ENCODE results near the gene NUP210L. TPM values are rescaled to one million over a fixed set of nuclear protein-coding genes. Genes with fewer than 3 reads are reported as not detected.
A peak's percentile ranks its signal among the peaks of the same experiment; 100 is the strongest.

NUP210L gene
- total RNA-seq = under 1 TPM; 0.10 to 0.60 (median 0.31) TPM

- no peak within 1 kb of the TSS for H3K27ac ChIP-seq
- in situ Hi-C loops (cut with MboI; ENCODE audit: low pct_unique_long_range_greater_than_20kb in 2 of 9, low sequenced_read_pairs in 9 of 9, unreplicated experiment in 9 of 9) = no loop called here
- peaks cover 0 to 3% of the 10 kb centered on the region in 2 donors for H3K4me1 ChIP-seq (replicated peaks in 1 of 2)
- peak in 3 of 8 experiments; percentile 13 to 29 (median 16) for ATAC-seq (replicated peaks in 6 of 8)
- H3K4me3 ChIP-seq = no peak within 1 kb of the TSS
- WGBS, 10 experiments = 33 to 95% (median 91%) methylated on average over 1 to 15 of the region's 29 CpGs; no CpG with 5 or more reads in 3 of the 10 experiments
Measured at GRCh38 chr1:154154534-154155191, at the start of gene NUP210L. TSS of gene NUP210L (minus strand) at chr1:154155073.

DNA sequence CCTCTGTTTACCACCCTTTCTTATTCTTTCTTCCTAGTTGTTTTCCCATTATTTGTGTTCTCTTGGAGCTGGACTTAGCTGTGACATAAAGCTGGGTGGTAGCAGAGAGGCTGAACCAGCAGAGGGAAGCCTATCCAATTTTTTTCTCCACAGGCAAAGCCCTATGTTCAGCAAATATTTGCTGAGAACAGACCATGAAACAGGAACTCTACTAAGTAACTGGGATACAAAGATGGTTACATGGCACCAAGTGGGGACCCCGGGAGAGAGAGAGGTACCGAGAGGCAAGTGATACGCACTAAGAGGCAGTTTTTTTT, 44.6 kb upstream of the NUP210L start:
- in situ Hi-C loops (cut with MboI; ENCODE audit: low pct_unique_long_range_greater_than_20kb in 2 of 9, low sequenced_read_pairs in 9 of 9, unreplicated experiment in 9 of 9) = no loop called here

DNA sequence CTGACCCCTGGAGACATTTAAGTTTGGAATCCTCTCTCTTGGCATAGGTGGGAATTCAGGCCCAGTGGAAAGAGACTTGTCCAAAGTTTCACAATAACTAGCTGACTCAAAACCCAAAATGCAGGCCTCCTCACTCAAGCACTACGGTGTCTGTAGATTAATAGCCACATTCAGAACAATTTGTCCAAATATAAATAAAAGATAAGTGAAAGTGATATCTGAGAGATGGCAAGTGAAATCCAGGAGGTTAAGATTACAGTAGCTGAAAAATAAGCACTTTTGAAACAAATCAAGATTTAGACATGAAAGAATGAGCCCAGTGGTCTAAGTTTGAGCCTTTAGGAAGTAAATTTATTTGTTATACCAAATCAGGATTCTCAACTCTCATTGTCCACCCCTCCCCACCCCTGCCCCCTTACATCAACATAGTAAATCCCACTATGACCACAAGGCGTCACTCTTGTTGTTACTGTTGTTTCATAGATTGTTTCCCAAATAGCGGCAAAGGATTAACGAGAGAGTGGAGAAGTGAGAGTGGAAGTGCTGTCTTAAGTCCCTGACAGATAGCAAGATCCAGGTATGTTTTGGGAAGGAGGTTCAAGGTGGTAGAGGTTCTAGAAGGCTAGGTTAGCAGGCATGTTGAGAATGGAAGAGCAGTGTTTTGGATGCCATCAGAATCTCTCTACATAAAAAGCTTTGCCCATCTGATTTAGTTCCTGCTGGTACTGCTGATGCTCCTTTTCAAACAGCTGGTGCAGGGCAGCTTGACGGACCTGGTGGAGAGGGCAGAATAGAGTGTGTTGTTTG, 44.1 kb upstream of the NUP210L start:
- in situ Hi-C loops (cut with MboI; ENCODE audit: low pct_unique_long_range_greater_than_20kb in 2 of 9, low sequenced_read_pairs in 9 of 9, unreplicated experiment in 9 of 9) = no loop called here
- peak; percentile 64 to 89 (median 75) for ATAC-seq (replicated peaks in 6 of 8)
- no peak overlapping the region for H3K4me3 ChIP-seq

More for the DNA sequence above, 44.6 kb upstream of the NUP210L start:
- no peak overlapping the region for H3K4me3 ChIP-seq
- peak; percentile 28 to 84 (median 50) for ATAC-seq (replicated peaks in 6 of 8)
- WGBS, 10 experiments = 67 to 100% (median 96%) methylated on average over 1 to 3 of the region's 3 CpGs; no CpG with 5 or more reads in 3 of the 10 experiments
- H3K27ac ChIP-seq = no peak overlapping the region
- H3K4me1 ChIP-seq (replicated peaks in 1 of 2) = no peaks in the 10 kb centered on the region

DNA sequence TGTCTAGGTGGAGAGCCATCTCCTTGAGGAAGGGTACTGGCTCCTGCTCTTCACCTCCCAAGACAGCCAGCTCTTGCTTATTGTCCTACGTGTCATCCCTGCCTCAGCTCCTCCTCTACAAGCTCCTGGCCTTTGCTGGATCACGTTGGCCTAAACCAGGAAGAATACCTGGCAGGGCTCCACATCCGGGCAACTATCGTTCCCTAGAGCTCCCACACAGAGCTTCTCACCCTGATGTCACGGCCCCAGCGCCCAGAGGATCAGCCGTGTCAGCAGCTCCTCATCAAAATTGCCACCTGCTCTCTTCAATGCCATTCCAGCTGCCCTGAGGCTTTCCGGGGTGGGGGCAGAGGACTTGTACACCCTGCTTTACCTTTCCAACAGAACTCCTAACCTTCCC, 38.9 kb upstream of the NUP210L start:
- in situ Hi-C loops (cut with MboI; ENCODE audit: low pct_unique_long_range_greater_than_20kb in 2 of 9, low sequenced_read_pairs in 9 of 9, unreplicated experiment in 9 of 9) = no loop called here
- ATAC-seq (replicated peaks in 6 of 8) = peak in 3 of 8 experiments; percentile 35 to 66 (median 60)
- H3K4me1 ChIP-seq (replicated peaks in 1 of 2) = peaks cover 9 to 11% of the 10 kb centered on the region in 2 donors
- H3K4me3 ChIP-seq = no peak overlapping the region
- no peak overlapping the region for H3K27ac ChIP-seq
- WGBS, 10 experiments = 0 to 100% (median 73%) methylated on average over 1 to 7 of the region's 8 CpGs; no CpG with 5 or more reads in 3 of the 10 experiments

More for the DNA sequence above, 44.1 kb upstream of the NUP210L start:
- 0 to 50% (median 21%) methylated on average over 1 to 5 of the region's 5 CpGs; no CpG with 5 or more reads in 3 of the 10 experiments for WGBS, 10 experiments
- Histone ChIP-seq H3K27ac (no peak overlapping the region), H3K4me1 (replicated peaks in 1 of 2) (no peaks in the 10 kb centered on the region)

DNA sequence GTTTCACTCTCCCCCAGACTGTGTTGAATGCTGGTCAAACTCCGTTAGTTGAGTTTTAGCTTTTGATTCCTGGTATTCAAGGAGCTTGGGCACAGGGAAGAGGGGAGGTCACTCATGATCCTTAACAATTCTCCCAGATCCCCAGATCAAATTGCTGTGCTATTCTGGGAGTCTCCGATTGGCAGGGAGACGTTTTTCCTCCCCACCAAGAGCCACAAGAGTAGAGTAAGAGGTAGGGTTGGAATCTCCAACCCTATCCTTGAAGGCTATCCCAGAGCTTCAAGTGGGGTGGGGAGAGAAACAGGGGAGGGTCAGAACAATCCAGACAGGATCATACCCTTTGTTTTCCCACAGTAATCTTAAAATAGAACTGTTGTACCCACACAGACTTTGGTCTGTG, 37.6 kb upstream of the NUP210L start:
- H3K27ac ChIP-seq = no peak overlapping the region
- in situ Hi-C loops (cut with MboI; ENCODE audit: low pct_unique_long_range_greater_than_20kb in 2 of 9, low sequenced_read_pairs in 9 of 9, unreplicated experiment in 9 of 9) = no loop called here
- H3K4me1 ChIP-seq (replicated peaks in 1 of 2) = peaks cover 9 to 11% of the 10 kb centered on the region in 2 donors
- H3K4me3 ChIP-seq = no peak overlapping the region
- peak in 2 of 8 experiments; percentile 15 to 27 for ATAC-seq (replicated peaks in 6 of 8)
- WGBS, 10 experiments = 0 to 90% (median 64%) methylated on average over 1 to 3 of the region's 3 CpGs; no CpG with 5 or more reads in 2 of the 10 experiments

GRCh38 chr1:154191990-154192461, 37.2 kb upstream of the NUP210L start, which contains the start of gene TPM3:
TSS of gene TPM3 (minus strand) at chr1:154192100. CDS start at chr1:154192018, 82 bp downstream.
- 0 to 54% (median 5%) methylated on average over 1 of the region's 1 CpG; no CpG with 5 or more reads in 4 of the 10 experiments for WGBS, 10 experiments
- peak in 5 of 8 experiments; percentile 25 to 83 (median 65) for ATAC-seq (replicated peaks in 6 of 8)
- H3K27ac ChIP-seq = no peak within 1 kb of the TSS
- in situ Hi-C loops (cut with MboI; ENCODE audit: low pct_unique_long_range_greater_than_20kb in 2 of 9, low sequenced_read_pairs in 9 of 9, unreplicated experiment in 9 of 9) = no loop called here
- peaks cover 9 to 11% of the 10 kb centered on the region in 2 donors for H3K4me1 ChIP-seq (replicated peaks in 1 of 2)
- H3K4me3 ChIP-seq = no peak within 1 kb of the TSS

DNA sequence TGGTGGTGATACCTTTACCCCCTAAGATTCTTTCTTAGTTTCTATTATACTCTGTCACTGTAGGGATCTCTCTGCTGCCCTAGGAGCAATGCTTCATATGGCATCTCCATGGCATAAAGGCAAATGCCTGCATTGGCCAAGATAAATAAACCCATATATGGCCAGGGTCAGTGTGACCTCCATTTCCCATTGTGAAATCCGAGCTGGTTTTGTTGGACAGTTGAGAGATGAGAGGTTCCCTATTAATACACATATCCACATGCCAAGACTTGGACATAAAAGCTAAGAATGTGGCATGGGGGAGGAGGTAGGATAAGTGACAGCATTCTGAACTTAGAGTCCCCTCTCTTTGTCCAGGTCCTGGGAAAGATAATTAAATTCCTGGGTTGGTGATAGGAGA, 35.7 kb upstream of the NUP210L start:
- H3K4me1 ChIP-seq (replicated peaks in 1 of 2) = peaks cover 9 to 11% of the 10 kb centered on the region in 2 donors
- in situ Hi-C loops (cut with MboI; ENCODE audit: low pct_unique_long_range_greater_than_20kb in 2 of 9, low sequenced_read_pairs in 9 of 9, unreplicated experiment in 9 of 9) = no loop called here
- H3K4me3 ChIP-seq = no peak overlapping the region
- WGBS, 10 experiments = 0 to 80% (median 59%) methylated on average over 1 of the region's 1 CpG; no CpG with 5 or more reads in 2 of the 10 experiments
- H3K27ac ChIP-seq = no peak overlapping the region
- ATAC-seq (replicated peaks in 6 of 8) = peak in 1 of 8 experiments; percentile 64

DNA sequence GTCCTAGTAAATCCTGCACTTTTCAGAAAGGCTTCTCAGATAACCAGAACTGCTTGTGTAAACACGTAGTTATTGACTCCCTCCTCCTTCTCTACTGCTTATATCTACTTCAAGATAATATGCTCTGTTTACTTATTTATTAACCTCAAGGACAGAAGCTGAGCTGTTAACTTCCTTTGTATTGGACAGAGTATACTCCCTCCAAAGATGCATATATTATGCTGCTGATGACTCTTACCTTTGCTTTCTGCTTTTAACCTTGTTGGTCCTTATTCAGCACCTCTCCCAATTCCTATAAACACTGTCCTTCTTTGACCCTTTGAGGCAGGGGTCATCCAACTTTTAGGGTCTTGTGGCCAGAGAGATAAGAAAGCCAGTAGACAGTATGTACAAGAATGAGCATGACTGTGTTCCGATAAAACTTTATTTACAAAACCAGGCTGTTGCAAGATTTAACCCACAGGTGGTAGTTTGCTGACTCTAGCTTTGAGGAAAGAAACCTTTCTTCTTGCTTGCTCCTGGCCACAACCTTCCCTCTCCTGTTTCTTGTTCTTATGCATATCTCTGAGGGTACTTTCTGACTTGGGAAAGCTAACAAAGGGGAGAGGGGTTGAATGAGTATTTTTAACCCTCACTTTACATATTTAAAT, 32.1 kb upstream of the NUP210L start:
- WGBS, 10 experiments = 0 to 71% (median 23%) methylated on average over 1 to 2 of the region's 2 CpGs
- in situ Hi-C loops (cut with MboI; ENCODE audit: low pct_unique_long_range_greater_than_20kb in 2 of 9, low sequenced_read_pairs in 9 of 9, unreplicated experiment in 9 of 9) = no loop called here
- Histone ChIP-seq H3K4me3 (no peak overlapping the region), H3K27ac (no peak overlapping the region), H3K4me1 (replicated peaks in 1 of 2) (peaks cover 3 to 9% of the 10 kb centered on the region in 2 donors)
- no peak for ATAC-seq (replicated peaks in 6 of 8)

- WGBS, 10 experiments = 25 to 89% (median 60%) methylated on average over 1 of the region's 1 CpG; no CpG with 5 or more reads in 3 of the 10 experiments
- H3K4me1 ChIP-seq (replicated peaks in 1 of 2) = peaks cover 7 to 14% of the 10 kb centered on the region in 2 donors
- in situ Hi-C loops (cut with MboI; ENCODE audit: low pct_unique_long_range_greater_than_20kb in 2 of 9, low sequenced_read_pairs in 9 of 9, unreplicated experiment in 9 of 9) = no loop called here
- no peak overlapping the region for H3K4me3 ChIP-seq
- peak in 2 of 8 experiments; percentile 1 for ATAC-seq (replicated peaks in 6 of 8)
- no peak overlapping the region for H3K27ac ChIP-seq
Measured at GRCh38 chr1:154186177-154186576, 31.3 kb upstream of the NUP210L start.

- WGBS, 10 experiments = 2 to 15% (median 7%) methylated on average over 2 to 33 of the region's 41 CpGs; no CpG with 5 or more reads in 1 of the 10 experiments
- peaks cover 32 to 34% of the 10 kb centered on the region in 2 donors for H3K4me1 ChIP-seq (replicated peaks in 1 of 2)
- H3K4me3 ChIP-seq = peak overlapping the region; percentile 69 to 99 (median 79)
- ATAC-seq (replicated peaks in 6 of 8) = peak; percentile 75 to 99 (median 97)
- peak overlapping the region; percentile 73 to 85 for H3K27ac ChIP-seq
- in situ Hi-C loops (cut with MboI; ENCODE audit: low pct_unique_long_range_greater_than_20kb in 2 of 9, low sequenced_read_pairs in 9 of 9, unreplicated experiment in 9 of 9) = no loop called here
Measured at GRCh38 chr1:154183046-154183915, 28.4 kb upstream of the NUP210L start.

- peak overlapping the region; percentile 73 to 85 for H3K27ac ChIP-seq
- H3K4me1 ChIP-seq (replicated peaks in 1 of 2) = peaks cover 37 to 42% of the 10 kb centered on the region in 2 donors
- H3K4me3 ChIP-seq = peak overlapping the region; percentile 69 to 99 (median 79)
- in situ Hi-C loops (cut with MboI; ENCODE audit: low pct_unique_long_range_greater_than_20kb in 2 of 9, low sequenced_read_pairs in 9 of 9, unreplicated experiment in 9 of 9) = no loop called here
- peak; percentile 20 to 51 (median 38) for ATAC-seq (replicated peaks in 6 of 8)
- WGBS, 10 experiments = 0 to 10% (median 0%) methylated on average over 1 to 16 of the region's 35 CpGs; no CpG with 5 or more reads in 4 of the 10 experiments
Measured at GRCh38 chr1:154182344-154183045, 27.6 kb upstream of the NUP210L start.

Measured in motor neuron (in vitro differentiated cells).